Measurements from ENCODE around the gene PLEKHG2. TPM values are rescaled to one million over a fixed set of nuclear protein-coding genes. Genes with fewer than 3 reads are reported as not detected.

PLEKHG2 gene
- total and polyA plus RNA-seq, 9 of the 15 experiments (the other 6 are each of a cell fraction or from before 2014, with no cell fraction given), result 0.98 to 45.7 (median 9.8) TPM

DNA sequence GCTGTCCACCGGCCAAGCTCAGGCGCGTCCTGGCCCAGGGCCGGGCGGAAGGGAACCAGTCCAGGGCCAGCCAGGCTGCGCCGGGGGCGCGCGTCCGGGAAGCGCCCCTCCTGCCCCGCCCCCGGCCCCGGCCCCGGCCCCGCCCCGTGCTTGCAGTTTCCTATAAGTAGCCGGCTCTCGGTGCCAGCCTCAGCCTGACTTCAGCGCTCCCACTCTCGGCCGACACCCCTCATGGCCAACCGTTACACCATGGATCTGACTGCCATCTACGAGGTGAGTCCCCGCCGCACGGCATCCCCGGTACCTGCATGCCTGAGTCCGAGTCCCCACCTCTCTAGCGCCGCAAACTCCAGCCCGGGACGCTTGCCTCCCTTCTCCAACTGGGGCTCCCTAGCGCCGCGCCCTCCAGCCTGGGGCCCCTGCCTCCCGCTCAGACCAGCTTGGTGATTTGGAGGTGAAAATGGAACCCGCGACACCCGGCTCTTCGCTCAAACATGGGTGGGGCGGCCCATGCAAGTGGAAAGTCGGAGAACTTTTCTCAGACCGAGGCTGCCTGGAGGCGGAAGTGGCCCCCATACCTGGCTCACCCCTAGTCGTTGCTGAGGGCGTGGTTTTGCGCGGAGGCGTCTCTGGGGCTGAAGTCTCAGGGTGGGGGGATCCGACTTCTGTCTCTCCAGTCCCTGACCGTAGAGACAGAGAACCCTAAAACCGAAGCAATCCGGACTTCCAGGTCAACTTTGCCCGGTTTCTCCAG lies 5.6 kb upstream of the PLEKHG2 start, which contains the start of gene ZFP36 (continued):
- TF ChIP-seq, protein P1, sequence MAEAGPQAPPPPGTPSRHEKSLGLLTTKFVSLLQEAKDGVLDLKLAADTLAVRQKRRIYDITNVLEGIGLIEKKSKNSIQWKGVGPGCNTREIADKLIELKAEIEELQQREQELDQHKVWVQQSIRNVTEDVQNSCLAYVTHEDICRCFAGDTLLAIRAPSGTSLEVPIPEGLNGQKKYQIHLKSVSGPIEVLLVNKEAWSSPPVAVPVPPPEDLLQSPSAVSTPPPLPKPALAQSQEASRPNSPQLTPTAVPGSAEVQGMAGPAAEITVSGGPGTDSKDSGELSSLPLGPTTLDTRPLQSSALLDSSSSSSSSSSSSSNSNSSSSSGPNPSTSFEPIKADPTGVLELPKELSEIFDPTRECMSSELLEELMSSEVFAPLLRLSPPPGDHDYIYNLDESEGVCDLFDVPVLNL (CRISPR knock-in tag; IDR thresholded peaks at IDR 0.05; ENCODE audit: low read depth), result peak; percentile 24; the same call in 1 of the 2 replicates
- TF ChIP-seq ZNF282 (CRISPR knock-in tag; IDR thresholded peaks at IDR 0.05) (no peak), ILF3 (IDR thresholded peaks at IDR 0.05; ENCODE audit: borderline replicate concordance) (no peak; the same call in 1 of the 2 replicates), HDGF (IDR thresholded peaks at IDR 0.05) (no peak), ZFP36 (IDR thresholded peaks at IDR 0.05; ENCODE audit: low read depth, low read length, partially characterized antibody) (no peak), TCF7 (IDR thresholded peaks at IDR 0.05; ENCODE audit: borderline replicate concordance) (peak; percentile 50; the same call in 1 of the 2 replicates), SPI1 (IDR thresholded peaks at IDR 0.05; ENCODE audit: borderline replicate concordance, low read depth, low read length) (peak; percentile 67; the same call in 1 of the 2 replicates), TRIM28 (IDR thresholded peaks at IDR 0.05) (no peak), TEAD4 (IDR thresholded peaks at IDR 0.05; ENCODE audit: low read length) (no peak), TEAD4 (CRISPR knock-in tag; IDR thresholded peaks at IDR 0.05; ENCODE audit: borderline replicate concordance) (no peak), ZNF274 (IDR thresholded peaks at IDR 0.05; ENCODE audit: borderline replicate concordance, low read depth, low read length) (no peak), FIP1L1 (IDR thresholded peaks at IDR 0.05; ENCODE audit: low read depth, low read length, poor library complexity, severe bottlenecking) (peak; percentile 96), ZNF586 (CRISPR knock-in tag; conservative IDR thresholded peaks at IDR 0.05) (no peak), ZBTB9 (CRISPR knock-in tag; IDR thresholded peaks at IDR 0.05) (peak; percentile 84; the same call in 1 of the 2 replicates), OTX1 (CRISPR knock-in tag; IDR thresholded peaks at IDR 0.05) (no peak), NCOA4 (IDR thresholded peaks at IDR 0.05; ENCODE audit: partially characterized antibody) (no peak), ADNP (tag; IDR thresholded peaks at IDR 0.05) (no peak), EHMT2 (IDR thresholded peaks at IDR 0.05) (no peak), MED1 (CRISPR knock-in tag; IDR thresholded peaks at IDR 0.05; ENCODE audit: borderline replicate concordance) (no peak), ZKSCAN1 (IDR thresholded peaks at IDR 0.05; ENCODE audit: low read depth, low read length) (no peak)
- TF ChIP-seq, protein P2, sequence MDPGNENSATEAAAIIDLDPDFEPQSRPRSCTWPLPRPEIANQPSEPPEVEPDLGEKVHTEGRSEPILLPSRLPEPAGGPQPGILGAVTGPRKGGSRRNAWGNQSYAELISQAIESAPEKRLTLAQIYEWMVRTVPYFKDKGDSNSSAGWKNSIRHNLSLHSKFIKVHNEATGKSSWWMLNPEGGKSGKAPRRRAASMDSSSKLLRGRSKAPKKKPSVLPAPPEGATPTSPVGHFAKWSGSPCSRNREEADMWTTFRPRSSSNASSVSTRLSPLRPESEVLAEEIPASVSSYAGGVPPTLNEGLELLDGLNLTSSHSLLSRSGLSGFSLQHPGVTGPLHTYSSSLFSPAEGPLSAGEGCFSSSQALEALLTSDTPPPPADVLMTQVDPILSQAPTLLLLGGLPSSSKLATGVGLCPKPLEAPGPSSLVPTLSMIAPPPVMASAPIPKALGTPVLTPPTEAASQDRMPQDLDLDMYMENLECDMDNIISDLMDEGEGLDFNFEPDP (CRISPR knock-in tag; IDR thresholded peaks at IDR 0.05), result no peak
- TF ChIP-seq, protein P3, sequence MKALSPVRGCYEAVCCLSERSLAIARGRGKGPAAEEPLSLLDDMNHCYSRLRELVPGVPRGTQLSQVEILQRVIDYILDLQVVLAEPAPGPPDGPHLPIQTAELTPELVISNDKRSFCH (CRISPR knock-in tag; IDR thresholded peaks at IDR 0.05), result no peak
- TF ChIP-seq, protein P3 (tag; IDR thresholded peaks at IDR 0.05), result no peak
